HCEC 1CT (cell line): ENCODE data around the gene OR1F1.
"Not testable (repeated sequence)": the region's sequence is repeated elsewhere in the genome, so short reads cannot be mapped to it uniquely, and the experiment has no call there.

Experiments
- DNase-seq: peaks from one replicate; pipeline ENCODE4 v3.0.0-alpha.2; 2017

The OR1F1 gene

DNA sequence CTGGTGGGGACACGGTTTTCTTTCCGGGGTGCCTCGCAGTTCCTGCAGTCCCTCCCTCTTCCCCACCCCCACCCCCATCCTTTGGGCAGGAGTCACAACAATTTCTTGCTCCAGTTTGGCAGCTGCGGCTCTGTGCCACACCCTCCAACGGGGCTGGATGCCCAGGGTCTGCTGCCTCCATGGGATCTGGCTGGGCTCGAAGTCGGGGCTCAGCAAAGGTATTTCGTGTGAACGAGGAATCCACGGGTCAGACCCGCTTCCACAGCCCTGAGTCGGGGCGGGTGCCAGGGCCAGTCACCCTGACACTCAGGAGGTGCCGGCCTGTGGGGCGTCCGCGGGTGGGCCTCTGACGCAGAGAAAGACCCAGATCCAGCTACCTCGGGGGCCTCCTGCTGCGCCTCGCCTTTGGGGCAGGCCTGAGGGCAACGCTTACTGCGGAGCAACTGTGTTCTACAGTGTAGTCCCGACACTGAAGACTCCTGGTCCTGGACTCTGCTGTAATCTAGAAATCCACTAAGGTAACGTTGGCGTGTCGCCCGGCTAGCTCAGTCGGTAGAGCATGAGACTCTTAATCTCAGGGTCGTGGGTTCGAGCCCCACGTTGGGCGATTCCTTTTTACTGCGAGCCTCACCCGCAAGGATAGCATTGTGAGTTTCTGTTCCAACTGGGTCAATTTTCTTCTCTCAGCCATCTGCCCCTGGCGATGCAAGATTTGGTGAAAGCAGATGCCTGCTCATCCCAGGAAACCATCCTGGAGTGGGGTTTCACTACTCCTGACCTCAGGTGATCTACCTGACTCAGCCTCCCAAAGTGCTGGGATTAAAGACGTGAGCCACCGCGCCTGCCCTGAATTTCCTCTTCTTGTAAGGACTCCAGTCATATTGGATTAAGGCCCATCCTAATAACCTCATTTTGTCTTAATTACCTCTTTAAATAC, 12.6 kb upstream of the OR1F1 start:
- DNase-seq, result peak; percentile 60

DNA sequence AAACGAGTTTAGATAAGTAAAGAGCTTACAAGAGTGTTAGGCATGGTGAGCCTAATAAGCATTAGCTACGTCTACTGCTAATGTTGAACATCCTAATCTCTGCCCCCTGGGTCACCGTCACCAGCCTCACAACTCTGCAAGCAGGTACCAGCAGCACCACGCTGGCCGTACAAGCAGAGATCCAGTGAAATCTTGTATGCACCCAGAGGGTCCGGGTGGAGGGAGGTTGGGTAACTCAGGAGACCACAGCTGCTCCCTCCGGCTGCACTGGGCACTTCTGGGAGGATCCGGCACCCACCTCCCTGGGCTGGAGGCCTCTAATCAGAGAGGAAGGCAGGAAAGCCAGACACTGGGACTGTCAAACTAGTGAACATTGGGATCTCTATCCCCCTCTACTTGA, 8.4 kb upstream of the OR1F1 start:
- no peak for DNase-seq

DNA sequence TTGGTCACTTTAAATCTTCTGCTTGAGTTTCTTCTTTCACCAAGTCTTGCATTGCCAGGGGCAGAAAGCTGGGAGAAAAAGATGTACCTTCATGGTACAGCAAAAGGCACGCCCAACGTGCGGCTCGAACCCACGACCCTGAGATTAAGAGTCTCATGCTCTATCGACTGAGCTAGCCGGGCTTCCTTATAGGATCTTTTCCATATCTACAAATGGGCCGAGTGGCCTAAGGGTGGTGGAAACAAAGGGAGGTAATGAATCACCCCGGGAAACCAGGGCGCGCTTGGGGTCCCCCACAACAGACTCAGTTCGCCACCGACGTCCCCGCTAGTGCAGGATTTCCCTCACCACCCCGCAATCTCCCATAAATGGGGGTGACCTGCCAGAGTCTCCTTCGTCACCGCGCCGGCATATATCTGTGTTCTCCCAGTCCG, 7.5 kb upstream of the OR1F1 start:
- peak; percentile 14 for DNase-seq

GRCh38 chr16:3182293-3182607, 5.8 kb upstream of the OR1F1 start:
- not testable (repeated sequence) for DNase-seq

- DNase-seq, result peak; percentile 54
Observed at GRCh38 chr16:3182608-3183444, 5.2 kb upstream of the OR1F1 start.

GRCh38 chr16:3183445-3184139, 4.4 kb upstream of the OR1F1 start:
- no peak for DNase-seq

DNA sequence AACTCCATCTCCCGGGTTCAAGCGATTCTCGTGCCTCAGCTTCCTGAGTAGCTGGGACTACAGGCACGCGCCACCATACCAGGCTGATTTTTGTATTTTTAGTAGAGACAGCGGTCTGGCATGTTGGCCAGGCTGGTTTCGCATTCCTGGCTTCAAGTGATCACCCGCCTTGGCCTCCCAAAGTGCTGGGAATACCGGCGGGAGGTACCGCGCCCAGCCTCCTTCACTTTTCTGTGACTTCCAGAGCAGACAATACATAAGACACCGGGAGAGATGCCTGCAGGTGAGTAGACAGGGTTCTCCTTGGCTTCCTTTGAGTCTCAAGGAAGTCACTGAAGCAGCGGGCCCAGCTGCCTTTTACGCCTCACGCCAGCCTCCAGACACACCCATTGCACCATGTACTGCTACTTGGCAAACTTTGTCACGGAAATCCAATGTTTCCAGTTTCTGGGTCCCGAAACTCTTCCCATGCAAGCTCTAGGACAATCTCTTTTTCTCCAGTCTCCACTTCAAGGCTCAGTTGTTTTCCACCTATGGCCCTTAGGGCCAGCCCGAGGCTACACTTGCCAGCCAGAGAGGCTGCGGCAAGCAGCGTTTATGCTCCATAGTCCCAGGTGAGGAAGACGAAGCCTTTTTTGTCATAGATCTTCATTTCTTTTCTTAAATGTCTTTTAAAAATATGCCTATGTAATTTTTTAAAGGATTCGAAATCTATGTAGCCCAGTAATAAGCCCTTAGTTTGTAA, 886 bp upstream of the OR1F1 start:
- no peak for DNase-seq

DNA sequence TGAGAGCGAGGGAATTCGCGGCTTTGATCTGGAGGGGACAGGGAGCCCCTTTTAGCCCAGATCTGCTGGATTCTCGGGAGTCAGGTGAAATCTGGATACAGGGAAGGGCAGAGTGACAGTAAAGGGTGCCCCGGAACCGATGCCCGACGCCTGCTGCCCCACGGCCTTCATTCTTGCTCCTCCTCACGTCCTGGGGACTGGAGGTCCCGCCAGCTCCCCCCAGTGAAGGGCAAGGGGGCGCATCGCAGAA, 596 bp downstream of the OR1F1 start:
- DNase-seq, result no peak

DNA sequence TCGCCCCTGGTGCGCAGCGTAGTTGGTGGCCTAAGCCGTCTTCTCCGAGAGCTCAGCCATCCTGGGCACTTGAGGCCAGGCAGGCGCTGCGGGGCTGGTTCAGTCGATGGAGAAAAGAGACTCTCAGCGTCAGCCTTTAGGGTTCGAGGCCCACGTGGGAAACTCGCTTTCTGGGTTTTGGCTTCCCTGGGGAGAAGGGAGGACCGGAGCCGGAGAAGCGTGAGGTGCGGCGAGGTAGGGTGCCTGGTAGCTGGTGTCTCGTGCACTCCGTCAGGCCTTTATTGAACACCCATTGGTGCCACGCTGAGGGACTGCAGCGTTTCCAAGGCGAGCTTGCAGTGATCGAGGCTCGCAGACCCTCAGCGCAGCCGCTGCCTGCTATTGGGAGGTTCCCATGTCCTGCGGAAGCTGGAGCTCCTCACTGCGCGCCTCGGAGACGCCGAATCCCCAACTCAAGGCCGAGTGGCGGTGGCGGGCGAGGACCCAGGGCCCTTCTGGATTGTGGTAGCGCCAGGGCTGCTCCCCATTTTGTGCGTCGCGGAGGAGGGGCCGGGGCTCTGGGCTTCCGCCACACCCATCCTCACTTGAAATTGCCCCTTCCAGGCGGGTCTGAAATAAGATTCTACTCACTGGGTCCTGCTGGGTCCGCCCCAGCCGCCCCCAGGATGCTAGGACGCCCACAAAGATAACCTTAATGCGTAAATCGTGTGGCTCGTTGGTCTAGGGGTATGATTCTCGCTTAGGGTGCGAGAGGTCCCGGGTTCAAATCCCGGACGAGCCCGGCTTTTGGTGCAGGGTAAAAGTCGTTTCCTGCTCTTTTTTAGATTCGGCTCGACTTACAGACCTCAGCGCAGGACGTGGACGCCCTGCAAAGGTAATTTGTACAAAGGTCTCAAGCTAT, 1.2 kb downstream of the OR1F1 start:
- DNase-seq, result peak; percentile 68

DNA sequence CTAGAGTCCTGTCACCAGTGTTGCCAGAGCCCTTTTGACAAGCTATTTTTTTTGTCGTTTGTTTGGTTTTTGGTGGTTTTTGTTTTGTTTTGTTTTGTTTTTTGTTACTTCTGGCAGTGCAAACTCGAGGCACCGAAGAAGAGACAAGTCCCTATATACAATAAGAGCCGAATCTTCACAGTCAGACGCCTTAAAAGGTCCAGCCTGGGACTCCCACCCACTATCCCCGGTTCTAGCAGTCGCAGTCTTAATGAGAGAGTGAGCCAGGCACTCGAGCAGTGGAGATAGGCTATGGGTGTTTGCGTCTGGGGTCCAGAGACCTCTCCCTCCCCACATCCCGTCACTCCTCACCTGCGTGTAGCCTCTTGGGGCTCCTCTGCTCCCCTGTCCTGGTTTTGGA, 1.9 kb downstream of the OR1F1 start:
- no peak for DNase-seq

DNA sequence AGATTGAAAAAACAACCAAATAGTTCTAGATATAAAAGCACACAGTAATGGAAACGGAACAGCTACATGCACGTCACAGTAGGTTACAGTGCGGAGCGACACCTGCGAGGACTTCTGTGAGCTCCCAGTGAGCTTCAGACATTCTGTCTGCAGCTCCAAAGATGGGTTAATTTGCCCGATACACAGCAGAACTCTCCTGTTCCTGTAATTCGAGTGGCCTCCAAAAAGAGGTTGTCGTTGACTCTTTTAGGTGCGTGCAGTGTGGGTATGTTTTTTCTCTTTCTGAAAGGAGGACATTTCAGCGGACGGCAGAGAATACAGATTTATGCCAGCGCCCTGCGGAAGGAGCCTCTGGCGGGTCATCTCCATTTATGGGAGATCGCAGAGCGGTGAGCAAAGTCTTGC, 2.9 kb downstream of the OR1F1 start:
- DNase-seq, result no peak

- DNase-seq, result no peak
Observed at GRCh38 chr16:3192476-3193019, 4.5 kb downstream of the OR1F1 start.

GRCh38 chr16:3193221-3194212, 5.5 kb downstream of the OR1F1 start:
- DNase-seq, result no peak

DNA sequence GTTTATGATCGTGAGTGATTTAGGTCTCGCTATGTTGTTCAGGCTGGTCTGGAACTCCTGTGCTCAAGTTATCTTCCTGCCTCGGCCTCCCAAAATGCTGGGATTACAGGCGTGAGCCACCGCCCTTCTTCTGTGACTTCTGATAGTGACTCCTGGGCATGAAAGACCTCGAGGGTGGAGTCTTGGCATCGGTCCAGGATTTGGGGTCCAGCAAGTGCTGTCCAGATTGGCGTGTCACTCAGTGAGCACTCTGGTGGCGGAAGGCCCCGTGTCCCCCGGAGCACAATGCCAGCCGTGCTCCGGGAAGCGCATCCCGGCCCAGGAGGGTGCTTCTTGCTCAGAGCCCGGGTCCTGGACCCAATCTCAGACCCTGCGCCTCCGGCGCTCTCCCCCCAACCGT, 6.8 kb downstream of the OR1F1 start:
- no peak for DNase-seq

- no peak for DNase-seq
Observed at GRCh38 chr16:3195975-3196374, 8.0 kb downstream of the OR1F1 start.

DNA sequence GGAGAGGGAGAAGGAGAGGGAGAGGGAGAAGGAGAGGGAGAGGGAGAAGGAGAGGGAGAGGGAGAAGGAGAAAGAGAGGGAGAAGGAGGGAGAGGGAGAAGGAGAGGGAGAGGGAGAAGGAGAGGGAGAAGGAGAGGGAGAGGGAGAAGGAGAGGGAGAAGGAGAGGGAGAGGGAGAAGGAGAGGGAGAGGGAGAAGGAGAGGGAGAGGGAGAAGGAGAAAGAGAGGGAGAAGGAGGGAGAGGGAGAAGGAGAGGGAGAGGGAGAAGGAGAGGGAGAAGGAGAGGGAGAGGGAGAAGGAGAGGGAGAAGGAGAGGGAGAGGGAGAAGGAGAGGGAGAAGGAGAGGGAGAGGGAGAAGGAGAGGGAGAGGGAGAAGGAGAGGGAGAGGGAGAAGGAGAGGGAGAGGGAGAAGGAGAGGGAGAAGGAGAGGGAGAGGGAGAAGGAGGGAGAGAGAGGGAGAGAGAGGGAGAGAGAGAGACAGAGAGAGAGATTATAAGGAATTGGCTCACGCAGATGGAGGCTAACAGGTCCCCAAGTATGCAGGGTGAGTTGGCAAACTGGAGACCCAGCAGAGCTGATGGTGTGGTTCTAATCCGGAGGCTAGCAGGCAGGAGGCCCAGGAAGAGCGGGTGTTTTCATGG, 9.8 kb downstream of the OR1F1 start:
- DNase-seq, result not testable (repeated sequence)

- no peak for DNase-seq
Observed at GRCh38 chr16:3198334-3199072, 10.5 kb downstream of the OR1F1 start.

DNA sequence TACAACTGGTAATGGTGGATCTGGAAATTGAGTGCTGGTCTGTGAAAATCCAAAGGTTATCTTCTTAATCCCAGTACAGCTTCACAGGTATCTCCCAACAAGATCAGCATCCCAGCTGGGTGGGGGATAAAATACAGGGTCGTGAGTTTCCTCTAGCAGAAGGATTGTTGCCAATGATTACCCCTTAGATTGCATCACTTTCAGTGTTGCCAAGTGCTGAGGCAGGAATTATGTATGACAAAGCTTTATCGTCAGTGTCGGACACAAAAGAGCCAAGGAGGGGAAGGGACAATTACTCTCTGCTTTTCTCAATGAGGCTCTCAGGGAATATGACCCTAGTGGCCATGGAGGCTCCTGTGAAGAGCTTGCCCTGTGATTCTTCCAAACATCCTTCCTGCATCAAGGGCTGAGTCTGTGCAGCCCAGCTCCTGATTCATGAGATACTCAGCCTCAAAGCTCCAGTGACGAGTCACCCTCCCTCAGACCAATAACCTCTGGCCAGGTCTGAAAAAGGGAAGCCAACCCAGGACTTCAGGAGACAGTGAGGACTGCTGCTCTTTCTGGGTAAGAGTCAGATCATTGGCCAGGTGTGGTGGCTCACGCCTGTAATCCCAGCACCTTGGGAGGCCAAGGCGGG, 15.0 kb downstream of the OR1F1 start:
- DNase-seq, result no peak

GRCh38 chr16:3205939-3206338, 17.9 kb downstream of the OR1F1 start:
- DNase-seq, result not testable (repeated sequence)
